HG02870 (cell line): ENCODE measurements around the gene RSPH1.
A peak's percentile ranks its signal among the peaks of the same experiment; 100 is the strongest.

ENCODE experiments used
- ATAC-seq: cut with Tn5 transposase; IDR thresholded peaks from one replicate; pipeline ENCODE4 v1.9.1; 2021; ENCODE audit warnings: mild to moderate bottlenecking, moderate library complexity; ENCODE audit not compliant: unreplicated experiment

Gene RSPH1

DNA sequence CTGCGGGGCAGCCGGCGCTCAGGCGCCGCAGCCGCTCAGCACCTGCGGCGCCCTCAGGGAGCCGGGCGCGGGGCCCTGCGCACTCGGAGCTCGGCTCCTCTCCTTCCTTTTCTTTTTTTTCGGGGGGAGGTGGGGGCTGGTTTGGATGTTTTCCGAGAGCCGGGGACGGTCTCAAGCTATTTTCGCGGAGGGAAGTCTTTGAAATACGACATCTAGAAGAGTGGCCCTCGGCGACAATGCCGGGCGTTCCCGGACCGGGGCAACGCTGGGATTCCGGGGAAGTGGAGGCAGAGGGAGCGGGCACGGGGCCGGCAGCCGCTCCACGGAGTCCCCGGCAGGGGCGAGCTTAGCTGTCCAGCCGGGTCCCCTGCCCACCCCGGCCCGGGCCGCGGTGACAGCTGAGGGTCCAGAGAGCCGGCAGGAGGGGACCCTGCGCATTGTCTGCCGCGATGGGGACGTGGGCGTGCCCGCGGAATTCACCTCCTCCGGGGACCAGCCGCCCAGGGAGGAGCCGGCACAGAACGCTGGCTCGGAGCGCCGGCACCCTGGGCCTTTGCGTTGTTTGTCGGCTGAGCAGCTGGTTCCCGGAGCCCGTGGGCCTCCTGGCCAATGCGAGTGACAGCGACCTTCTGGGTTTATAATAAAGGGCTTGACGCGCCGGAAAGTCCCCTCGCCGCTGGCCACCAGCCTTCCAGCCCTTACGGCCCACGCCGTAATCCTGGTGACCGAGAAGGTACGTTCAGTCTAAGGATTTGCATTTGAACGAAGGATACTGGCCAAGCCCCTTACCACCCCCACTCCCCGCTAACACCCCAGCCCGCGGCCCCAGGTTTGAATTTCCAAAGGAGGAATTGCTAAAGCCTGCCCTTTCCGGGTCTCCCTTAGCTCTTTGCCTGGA lies 18.2 kb upstream of the RSPH1 start:
- ATAC-seq, result no peak

DNA sequence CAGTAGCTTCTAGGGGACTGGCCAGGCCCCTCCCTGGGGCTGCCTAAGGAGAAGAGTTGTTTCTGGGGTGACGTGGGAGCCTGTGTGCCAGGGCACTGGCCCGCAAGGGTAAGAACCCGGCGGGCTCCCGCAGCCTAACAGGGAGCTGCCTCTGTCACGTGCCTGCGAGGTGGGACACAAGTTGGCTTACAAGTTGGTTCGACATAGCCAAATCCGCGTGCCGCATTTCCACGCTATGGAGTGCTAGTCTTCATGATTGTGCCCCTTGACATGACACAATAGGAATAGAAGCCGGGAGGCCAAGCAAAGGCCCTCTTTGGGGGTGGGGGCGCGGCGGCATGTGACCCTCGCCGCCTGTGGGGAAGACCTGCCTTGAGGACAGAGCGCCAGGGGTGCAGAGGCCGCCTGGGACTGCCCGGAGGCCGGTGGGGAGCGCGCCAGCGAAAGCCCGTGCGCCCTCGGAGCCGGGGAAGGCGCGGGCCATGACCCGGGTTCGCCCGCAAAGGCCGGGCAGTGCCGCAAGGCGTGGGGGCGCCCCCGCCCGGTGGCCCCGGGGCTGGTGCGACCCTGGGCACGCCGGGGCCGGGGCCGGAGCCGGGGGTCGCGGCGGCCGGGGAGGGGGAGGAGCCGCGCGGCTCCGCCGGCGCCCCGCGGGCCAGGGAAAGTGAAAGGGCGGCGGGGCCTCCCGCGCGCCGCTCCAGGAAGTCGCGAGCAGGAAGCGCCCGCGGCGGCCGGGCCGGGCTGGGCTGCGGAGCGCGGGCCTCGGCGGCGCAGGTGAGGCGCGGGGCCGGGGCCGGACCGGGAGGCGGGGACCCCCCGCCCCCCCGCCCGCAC lies 17.3 kb upstream of the RSPH1 start, which contains the start of gene SLC37A1:
SLC37A1 (plus strand) TSS at position 702 of the 834 bp plus-strand sequence. CDS start 4,603 bp downstream, outside the sequence.
- ATAC-seq, result no peak

DNA sequence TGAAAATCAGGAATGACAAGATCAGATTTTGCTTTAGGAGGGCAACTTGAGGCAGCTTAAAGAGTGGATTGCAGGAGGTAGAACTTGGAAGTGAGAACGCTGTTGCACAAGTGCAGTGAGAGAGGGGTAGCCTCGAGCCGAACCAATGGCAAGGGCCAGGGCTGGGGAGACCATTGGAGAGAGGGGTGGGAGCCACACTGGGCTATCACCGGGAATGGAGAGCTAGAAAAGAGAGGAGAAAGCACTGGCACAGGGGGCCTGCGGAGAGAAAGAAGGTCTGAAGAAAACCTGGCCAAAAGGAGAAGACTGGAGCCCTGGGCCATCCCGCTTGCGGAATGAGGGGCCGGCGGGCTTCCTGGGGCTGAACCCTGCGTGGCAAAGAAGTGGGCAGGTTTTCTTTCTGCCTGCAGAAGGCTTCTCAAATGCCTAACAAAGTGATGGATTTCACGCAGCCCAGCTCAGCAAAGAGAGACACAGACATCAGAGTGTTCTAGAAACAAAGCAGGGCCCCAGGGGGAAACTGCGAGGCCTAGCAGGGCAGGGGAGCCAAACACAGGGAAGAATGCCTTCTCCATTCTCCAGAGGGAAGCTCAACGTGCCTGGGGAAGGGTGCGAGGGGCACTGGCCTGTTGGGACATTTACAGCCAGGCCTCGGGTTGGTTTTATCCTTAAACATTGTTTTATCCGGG lies 16.5 kb upstream of the RSPH1 start:
- no peak for ATAC-seq

DNA sequence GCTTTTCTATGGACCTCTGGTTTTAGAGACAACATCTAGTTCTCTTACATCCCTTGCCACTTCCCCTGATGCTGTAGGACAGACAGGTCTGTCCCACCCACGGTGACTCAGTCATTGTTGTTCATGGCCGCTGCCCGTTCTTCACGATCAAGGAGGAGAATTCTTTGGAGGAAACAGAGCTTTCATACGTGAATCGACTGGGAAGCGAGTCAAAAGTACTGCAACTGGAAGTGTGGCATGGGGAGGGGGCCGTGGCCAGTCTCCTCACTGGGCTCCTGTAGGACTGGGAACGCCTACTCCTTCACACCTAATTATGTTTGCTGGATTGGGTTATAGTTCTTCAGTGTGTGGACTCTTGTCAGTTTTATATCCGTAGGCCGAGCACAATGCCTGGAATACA lies 13.2 kb upstream of the RSPH1 start:
- ATAC-seq, result no peak

DNA sequence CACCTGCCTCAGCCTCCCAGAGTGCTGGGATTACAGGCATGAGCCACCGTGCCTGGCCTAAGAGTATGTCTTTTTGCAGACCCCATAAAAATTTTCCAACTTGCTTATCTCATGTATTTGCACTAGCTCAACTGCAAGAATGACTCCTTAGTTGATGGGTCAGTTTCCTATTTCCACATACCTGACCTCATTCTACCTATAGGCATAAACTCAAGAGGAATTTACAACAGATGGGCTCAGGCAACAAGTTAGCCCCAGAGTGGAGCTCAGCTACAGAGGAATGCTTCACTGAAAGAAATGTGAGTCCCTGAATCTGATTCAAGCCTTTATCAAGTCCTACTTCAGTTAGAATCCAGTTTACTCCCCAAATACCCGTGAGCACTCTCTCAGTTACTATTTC lies 12.3 kb upstream of the RSPH1 start:
- ATAC-seq, result no peak

DNA sequence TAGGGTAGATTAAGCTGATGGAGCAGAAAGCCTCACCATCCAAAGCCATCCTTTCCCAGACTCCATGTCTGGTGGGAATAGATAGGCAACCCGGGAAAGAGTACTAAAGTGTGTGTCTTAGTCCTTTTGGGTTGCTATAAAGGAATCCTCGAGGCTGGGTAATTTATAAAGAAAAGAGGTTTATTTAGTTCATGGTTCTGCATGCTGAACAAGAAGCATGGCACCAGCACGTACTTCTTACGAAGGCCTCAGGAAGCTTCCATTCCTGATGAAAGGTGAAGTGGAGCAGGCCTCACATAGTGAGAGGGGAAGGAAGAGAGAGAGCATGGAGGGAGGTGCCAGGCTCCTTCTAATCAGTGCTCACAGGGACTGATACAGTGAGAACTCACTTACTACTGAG lies 11.4 kb upstream of the RSPH1 start:
- no peak for ATAC-seq

DNA sequence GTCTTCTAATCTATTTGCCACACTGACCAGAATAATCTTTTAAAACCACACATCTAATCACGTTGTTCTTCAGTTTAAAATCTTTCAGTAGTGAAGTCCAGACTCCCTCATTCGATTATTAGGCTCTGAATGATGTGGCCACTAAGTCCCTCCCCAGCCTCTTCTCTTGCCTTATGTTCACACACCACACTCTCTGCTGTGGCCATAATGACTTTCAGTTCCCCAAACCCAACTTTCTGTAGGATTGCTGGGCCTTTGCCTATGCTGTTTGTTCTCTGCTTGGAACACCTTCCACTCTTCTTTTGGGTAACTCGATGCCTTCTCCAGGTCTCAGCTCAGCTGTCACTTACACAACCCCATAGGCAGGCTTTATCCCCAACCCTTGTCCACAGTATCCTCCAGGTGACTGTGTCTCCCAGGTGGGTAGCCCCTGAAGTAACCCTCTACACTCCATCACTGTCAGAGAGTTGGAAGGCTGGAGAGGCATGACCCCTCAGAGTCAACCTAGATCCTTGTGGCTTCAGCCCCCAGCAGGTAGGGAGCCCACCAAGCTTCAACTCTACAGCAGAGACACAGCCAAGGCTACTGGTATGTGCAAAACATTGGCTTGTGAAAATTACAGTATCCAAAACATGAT lies 9.2 kb upstream of the RSPH1 start:
- ATAC-seq, result peak; percentile 70

DNA sequence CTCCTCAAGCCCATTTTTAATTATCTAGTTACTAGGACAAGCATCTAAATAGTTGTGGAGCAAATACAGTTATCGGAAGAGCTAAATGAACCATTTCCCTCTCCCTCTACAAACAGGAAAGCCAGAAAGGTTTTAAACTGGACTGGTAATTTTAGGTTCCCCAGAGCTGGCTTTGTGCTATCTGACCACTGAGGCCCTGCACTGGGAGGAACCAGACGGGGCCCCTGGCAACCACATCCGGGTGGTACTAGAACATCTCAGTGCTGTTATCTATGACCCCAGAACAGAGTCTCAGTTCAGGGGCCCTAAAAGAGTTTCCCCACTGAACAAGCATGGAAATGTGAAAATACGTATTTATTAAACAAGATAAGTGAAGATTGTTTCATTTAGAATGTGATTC lies 7.7 kb upstream of the RSPH1 start:
- no peak for ATAC-seq

DNA sequence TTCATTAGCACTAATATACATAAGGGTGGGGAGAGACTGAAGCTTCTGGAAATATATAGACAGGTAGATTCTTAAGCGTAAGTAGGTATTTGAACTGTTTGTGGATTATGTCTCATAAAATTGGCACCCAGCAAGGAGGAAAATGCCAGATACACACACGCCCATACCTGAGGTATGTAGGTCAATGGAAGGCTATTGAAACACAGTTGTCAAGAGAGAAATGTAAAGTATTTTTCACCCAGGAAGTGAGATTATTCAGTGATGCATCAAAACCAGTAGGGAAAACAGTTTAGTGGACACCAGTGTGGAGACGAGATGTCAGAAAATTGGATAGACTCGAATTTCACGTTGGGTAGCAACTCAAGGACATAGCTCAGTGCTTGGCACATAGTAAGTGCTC lies 4.7 kb upstream of the RSPH1 start:
- ATAC-seq, result no peak

DNA sequence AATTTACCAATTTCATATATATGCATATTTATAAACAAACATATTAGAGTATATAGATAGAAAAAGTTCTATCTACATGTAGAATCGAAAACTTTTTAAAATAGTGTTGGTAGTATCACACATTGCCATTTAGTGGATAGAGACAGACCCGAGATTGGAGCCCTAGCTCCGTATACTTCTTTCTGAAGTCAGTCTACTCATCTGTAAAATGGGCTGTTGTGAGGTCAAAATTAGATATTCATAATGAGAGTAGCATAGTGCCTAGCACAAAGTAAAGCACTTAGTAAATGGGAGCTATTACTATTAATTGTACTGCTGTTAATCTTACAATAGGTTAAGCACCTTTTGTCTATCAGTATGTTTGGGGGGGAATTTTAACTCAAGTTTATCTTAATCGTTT lies 4.2 kb upstream of the RSPH1 start:
- ATAC-seq, result no peak

DNA sequence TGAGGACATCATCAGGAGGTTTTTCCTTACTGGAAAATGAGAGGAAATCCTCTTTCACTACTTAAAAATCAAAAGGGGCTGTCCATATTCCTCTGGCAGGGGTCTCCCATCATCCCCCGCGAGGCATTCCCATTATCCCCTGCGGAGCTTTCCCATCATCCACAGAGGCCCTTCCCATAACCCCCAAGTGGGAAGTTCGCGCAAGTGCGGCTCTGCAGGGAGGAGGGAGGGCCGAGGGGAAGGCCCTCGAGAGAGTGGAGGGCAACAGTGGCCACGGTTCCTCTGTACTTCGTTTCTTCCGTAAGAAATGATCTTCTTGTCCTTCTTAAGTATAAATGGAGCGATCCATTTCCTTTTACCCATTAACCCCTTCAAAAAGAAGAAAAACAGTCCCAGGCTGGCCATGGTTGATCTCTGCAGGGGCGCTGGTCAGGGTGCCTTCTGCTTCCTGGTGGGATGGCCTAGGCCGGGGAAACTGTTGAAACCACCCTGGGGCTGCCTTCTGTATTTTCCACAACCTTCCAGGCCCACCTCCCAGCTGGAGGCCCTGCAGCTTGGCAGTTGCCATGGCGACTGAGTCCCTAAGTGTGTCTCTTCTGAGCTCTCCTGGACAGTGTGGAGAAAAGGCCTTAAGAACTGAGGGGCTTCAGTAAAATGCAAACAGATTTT lies 3.6 kb upstream of the RSPH1 start:
- no peak for ATAC-seq

DNA sequence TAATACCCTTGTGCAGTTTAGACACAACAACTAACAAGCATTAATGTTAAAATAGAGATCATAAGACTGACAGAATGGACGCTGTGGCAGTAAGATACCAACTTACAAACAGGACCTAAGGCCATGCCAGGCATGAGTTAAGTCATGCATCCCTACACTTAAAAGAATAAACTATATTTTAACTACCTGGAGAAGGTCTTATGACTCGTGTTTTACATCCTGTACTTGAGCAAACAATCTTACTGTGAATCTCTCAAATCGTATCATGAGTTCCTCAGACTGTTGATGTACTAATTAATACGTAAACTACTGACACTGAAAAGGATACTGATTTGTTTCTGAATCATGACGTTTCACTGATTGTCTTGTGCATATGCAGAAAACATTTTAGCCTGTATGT lies 2.0 kb upstream of the RSPH1 start:
- no peak for ATAC-seq

DNA sequence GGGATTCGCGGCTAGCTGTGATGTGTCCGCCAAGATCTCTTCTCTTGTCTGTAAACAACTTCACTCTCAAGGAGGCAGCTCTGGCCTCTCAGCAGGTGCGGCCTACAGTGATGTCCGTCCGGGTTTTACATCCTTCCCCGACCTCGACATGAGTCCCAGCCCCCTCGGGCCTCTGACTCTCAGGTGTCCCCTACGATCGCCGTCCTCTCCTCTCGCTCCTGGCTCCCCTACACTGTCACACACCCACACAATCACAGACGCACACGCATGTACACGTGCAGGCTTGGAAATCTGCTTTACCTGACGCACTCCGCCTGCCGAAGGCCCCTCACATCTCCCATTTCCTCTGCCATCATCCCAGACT lies 797 bp upstream of the RSPH1 start:
- no peak for ATAC-seq

DNA sequence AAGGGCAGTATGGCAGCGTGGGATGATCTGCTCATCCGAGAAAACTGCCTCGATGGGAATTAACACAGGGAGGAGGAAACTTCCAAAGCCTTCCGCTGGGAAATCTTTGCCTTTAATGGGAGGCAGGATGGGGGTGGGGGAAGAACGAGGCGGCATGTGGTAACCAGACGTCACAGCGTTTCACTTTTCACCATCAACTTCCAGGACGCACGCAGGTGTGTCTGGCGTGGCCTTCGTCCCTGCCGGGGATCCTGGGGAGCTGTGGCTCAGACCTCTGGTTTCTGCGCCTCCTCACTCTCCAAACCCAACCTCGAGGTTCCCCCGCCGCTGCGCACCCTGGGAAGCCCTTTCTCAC lies 282 bp downstream of the RSPH1 start:
- ATAC-seq, result no peak

DNA sequence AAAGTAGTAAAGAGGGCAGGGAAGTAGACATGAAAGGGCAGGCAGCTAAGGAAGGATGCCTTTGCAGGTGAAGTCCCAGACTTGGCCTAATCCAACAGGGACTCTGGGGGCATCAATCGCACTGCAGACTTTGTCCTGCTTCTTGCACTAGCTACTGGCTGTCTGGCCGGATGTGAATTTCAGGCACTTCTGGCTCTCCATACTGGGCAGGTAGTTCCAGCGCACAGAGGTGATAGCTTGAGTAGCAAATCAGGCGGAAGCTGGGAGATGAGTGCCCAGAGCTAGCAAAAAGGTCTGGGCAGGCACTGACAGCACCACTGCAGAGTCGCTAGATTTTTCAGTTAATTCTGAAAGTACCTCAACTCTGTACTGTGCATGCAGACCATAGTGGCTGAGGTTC lies 997 bp downstream of the RSPH1 start:
- no peak for ATAC-seq

DNA sequence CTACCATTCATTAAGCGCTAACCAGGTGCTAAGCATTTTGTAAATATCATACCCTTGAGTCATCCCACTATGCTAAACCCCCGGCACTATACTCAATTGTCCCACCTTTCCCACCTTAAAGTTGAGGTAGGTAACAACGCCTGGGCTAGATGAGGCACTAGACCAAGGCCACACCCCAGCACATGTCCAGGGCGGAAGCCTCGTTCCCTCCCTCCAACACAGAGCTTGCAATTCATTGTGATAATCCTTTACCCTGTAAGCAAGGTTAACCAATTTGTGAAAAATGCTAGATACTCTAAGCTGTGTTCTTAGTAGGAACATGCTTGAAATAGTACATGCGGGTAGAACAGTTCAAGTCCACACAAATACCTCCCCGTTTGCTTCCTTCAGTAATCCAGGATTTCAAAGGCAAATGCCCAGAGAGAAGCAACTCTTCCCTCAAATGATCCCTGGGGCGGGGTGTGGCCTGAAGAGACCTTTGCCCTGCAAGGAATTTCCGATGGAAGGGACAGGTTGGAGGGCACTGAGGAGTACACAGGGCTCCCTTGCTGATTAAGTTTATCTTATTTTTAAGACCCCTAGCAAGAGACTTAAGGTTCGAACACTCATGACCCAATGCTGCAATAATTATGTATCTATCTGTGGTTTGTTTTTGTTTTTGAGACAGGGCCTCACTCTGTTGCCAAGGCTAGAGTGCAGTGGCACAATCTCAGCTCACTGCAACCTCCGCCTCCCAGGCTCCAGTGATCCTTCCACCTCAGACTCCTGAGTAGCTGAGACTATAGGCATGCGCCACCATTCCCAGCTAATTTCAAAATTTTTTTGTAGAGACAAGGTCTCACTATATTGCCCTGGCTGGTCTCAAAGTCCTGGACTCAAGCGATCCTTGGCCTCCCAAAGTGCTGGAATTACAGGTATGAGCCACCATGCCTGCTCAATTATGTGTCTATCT lies 2.6 kb downstream of the RSPH1 start:
- no peak for ATAC-seq

DNA sequence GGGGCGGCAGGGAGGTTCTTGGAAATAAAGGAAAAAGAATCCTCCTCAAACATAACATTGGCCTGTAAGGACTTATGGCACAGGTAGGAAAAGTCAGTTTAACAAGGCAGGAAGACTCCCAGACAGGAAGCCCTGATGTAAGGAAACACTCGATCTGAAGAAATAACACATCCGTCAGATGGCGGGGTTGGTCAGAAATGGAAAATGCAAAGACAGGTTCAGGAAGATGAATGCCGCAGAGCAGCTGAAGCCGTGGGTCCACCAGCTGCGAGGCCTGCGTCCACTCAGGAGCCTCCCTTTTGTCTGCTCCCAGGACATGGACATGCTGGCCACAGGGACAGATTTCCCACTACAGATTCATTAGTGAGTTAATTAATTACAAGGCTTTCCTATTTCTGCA lies 3.8 kb downstream of the RSPH1 start:
- no peak for ATAC-seq

DNA sequence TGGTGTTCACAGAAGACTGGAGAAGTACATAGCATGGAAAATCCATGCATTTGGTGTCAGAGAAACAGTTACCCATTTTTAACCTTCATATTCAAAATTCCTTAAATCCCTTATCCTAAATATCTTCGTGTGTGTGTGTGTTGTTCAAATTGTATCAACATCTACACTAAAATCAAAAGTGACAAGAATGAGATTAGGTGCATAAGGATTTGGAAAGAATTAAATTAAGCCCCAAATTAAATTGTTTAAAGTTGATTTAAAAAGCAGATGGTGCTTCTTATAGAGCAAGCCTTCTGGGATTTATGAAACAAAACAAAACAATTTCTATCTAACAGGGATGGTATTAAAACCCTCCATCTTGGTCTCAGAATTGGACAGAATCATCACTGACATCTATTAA lies 4.7 kb downstream of the RSPH1 start:
- ATAC-seq, result no peak

DNA sequence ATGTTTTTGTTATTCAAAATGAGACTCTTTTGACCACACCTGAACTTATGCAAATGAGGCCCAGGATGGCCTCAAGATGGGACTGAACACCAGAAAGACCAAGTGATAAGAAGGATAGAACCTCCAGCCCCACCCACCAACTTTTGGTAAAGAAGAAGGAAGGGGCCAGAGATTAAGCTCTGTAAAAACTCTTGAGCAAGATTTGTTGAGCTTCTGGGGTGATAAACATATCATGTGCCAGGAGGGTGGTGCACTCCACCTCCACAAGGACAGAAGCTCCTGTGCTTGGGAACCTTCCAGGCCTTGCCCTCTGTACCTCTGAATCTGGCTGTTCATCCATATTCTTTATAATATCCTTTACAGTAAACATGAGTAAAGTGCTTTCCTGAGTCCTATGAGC lies 5.3 kb downstream of the RSPH1 start:
- ATAC-seq, result no peak
